ENCODE results near the gene SPECC1L.

The SPECC1L gene

DNA sequence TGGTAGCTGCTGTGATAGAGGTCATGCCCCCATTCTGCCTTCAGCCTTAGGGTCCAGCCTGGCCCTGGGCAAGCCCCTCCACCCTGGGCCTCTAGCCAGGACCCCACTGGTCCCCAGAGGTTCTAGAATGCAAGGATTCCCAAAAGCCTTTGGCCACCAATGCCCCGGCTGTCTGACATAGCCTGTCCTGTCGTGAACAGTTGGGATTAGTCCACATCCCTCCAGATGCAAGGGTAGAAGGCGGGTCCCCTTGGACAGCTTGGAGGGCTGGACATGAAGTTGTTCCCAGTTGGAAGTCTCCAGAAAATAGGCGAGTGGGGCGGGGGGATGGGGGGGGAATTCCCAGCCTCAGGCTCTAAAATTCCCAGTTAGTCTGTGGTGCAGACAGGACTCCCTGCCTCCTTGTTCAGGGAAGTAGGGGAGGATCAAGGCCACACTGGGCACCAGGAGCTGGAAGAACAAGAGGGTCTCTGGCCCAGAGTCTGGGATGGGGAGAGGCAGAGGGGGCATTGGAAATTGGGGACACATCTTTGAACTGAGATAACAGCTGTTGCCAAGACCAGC is 151.6 kb downstream of the SPECC1L start:
- H3K9me3 Mint-ChIP-seq, result no peaks in the 10 kb centered on the region
- H3K27me3 Mint-ChIP-seq, result no peaks in the 10 kb centered on the region
- no peaks in the 10 kb centered on the region for H3K36me3 Mint-ChIP-seq
- peaks cover 49% of the 10 kb centered on the region for H3K4me1 Mint-ChIP-seq
- ATAC-seq, result no peak
- H3K4me3 Mint-ChIP-seq, result peak overlapping the region; percentile 62
- peak overlapping the region; percentile 57 for H3K27ac Mint-ChIP-seq

- Mint-ChIP-seq H3K27ac (peak overlapping the region; percentile 92), H3K36me3 (no peaks in the 10 kb centered on the region), H3K4me3 (peak overlapping the region; percentile 69), H3K27me3 (no peaks in the 10 kb centered on the region), H3K4me1 (peaks cover 59% of the 10 kb centered on the region), H3K9me3 (no peaks in the 10 kb centered on the region)
- peak; percentile 56 for ATAC-seq
Observed at GRCh38 chr22:24423519-24424000, 152.9 kb downstream of the SPECC1L start.

- peaks cover 62% of the 10 kb centered on the region for H3K4me1 Mint-ChIP-seq
- peak overlapping the region; percentile 74 for H3K4me3 Mint-ChIP-seq
- H3K27ac Mint-ChIP-seq, result peak overlapping the region; percentile 92
- no peaks in the 10 kb centered on the region for H3K27me3 Mint-ChIP-seq
- no peaks in the 10 kb centered on the region for H3K9me3 Mint-ChIP-seq
- ATAC-seq, result no peak
- no peaks in the 10 kb centered on the region for H3K36me3 Mint-ChIP-seq
Observed at GRCh38 chr22:24424001-24424900, 153.6 kb downstream of the SPECC1L start.

DNA sequence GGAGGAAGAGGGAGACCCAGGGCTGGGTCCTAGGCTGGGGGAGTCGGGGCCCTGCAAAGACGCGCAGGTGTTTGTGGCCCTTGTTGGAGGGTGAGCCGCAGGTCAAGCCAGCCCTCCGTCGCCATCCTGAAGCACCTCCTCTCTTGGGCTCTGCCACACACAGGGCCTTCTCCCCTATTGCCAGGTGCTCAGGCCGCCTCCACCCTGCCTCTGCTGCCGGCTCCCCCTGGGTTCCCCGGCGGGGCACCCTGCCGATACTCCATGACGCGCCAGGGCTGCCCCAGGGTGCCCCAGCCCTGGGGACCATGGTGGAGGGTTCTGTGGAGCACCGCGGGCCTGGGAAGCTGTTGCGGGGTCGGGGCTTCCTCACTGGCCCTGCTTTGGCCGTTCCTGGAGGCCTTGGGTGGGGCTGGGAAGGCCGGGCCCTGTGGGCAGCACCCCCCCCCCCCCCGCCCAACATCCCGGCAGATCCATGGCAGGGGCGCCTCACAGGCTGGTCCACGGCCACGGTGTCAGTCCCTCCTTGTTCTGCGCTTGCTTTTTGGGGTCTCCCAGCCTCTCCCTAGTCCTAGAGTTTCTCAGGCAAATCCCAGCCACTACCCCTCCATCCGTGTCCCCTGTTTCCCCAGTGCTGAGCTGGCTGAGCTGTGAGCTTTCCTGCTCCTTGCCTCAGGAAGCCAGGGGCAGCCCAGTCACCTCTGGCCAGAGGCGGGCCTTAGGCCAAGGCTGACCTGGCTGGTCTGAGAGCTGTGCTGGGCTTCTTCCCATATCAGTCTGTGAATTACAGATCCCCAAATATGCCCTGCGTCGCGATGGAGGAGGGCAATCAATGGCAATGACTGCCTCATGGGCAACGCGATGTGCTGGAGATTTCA is 154.5 kb downstream of the SPECC1L start:
- H3K4me3 Mint-ChIP-seq, result peak overlapping the region; percentile 74
- ATAC-seq, result no peak
- H3K27me3 Mint-ChIP-seq, result no peaks in the 10 kb centered on the region
- H3K4me1 Mint-ChIP-seq, result peaks cover 66% of the 10 kb centered on the region
- H3K36me3 Mint-ChIP-seq, result no peaks in the 10 kb centered on the region
- H3K9me3 Mint-ChIP-seq, result no peaks in the 10 kb centered on the region
- peak overlapping the region; percentile 92 for H3K27ac Mint-ChIP-seq

DNA sequence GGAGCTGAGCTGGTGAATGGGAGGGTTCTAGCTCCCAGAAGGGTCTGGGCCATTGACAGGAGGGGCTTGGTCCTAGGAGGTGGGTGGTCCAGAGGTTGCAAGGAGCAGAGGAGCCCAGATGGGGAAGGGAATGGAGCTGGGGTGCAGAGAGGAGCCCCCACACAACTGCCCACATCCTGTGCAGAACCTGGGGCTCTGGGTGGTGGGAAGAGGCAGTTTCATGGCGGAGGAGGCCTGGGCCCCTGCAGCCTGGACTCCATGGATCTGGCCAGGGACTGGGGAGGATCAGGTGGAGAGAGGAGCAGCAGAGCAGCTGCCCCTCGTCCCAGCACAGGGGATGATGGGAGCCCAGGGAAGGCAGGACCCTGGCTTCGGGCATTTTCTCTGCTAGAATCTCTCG is 155.8 kb downstream of the SPECC1L start:
- ATAC-seq, result no peak
- Mint-ChIP-seq H3K9me3 (no peaks in the 10 kb centered on the region), H3K36me3 (no peaks in the 10 kb centered on the region), H3K4me1 (peaks cover 74% of the 10 kb centered on the region), H3K27me3 (no peaks in the 10 kb centered on the region), H3K4me3 (peak overlapping the region; percentile 32), H3K27ac (peak overlapping the region; percentile 92)

DNA sequence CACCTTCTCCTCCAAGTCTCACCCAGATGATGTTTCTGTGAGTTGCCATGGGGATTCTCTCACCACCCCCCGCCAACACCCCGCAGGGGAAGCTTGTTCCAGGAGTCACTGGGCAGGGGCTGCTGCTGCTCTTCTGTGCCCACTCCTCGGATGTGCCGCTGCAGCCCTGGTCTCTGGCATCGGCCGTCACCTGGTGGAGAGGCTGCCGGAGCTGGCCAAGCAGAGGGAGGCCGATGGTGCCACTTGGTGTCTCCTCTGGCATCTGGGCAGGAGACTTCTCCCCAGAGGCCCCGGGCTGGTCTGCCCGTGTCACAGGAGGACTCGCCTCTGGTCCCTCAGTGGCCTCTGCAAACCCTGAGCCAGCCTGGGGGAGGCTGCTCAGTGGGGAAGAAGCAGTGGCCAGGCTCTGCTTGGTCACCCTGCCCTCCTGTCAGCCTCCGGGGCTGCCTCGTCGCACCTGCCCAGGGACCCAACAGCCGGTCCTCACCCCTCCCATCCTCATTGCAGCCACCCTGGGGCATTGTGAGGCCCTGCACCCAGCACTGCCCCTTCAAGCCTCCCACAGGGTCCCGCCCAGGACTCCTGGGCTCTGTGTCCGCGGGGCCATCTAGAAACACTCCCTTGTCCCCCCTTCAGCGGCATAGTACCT is 156.3 kb downstream of the SPECC1L start:
- H3K36me3 Mint-ChIP-seq, result no peaks in the 10 kb centered on the region
- peak overlapping the region; percentile 82 for H3K4me3 Mint-ChIP-seq
- H3K27me3 Mint-ChIP-seq, result no peaks in the 10 kb centered on the region
- peak overlapping the region; percentile 92 for H3K27ac Mint-ChIP-seq
- peaks cover 76% of the 10 kb centered on the region for H3K4me1 Mint-ChIP-seq
- ATAC-seq, result no peak
- no peaks in the 10 kb centered on the region for H3K9me3 Mint-ChIP-seq

DNA sequence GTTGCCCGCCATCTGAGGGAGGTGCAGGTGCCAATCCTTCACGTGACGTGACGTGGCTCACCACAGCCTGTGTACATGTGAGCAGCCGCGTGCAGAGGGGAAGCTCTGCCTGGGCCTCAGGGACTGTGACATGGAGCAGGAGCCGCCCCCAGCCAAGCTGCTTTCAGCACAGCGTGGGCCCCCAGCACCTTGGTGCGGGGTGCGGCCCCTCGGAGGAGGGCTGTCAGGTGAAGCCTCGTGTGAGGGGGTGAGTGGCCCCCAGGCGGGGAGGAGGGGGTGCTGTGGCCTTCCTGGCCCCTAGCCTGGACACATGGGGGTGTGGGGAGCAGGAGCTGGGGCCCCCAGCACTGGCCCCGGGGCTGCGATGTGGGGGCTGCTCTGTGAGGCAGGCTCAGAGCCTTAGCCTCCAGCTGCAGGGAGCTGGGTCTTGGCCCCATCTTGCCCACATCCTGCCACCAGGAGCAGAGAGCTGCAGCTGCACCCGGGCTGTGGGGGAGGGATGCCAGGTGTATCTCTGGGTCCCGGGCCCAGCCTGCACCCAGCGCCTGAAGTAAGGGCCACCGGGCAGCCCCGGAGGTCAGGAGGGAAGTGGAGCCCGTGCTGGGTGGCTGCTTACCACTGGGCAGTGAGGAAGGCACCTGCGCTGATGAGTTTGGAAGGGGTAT is 157.0 kb downstream of the SPECC1L start, which contains the start of gene ADORA2A:
TSS of gene ADORA2A (plus strand) at position 100 of the 665 bp plus-strand sequence. CDS start 5,806 bp downstream, outside the sequence.
- H3K9me3 Mint-ChIP-seq, result no peaks in the 10 kb centered on the region
- peak; percentile 88 for ATAC-seq
- no peaks in the 10 kb centered on the region for H3K36me3 Mint-ChIP-seq
- H3K27ac Mint-ChIP-seq, result peak within 1 kb of the TSS; percentile 92
- peaks cover 77% of the 10 kb centered on the region for H3K4me1 Mint-ChIP-seq
- H3K4me3 Mint-ChIP-seq, result peak within 1 kb of the TSS; percentile 82
- H3K27me3 Mint-ChIP-seq, result no peaks in the 10 kb centered on the region

DNA sequence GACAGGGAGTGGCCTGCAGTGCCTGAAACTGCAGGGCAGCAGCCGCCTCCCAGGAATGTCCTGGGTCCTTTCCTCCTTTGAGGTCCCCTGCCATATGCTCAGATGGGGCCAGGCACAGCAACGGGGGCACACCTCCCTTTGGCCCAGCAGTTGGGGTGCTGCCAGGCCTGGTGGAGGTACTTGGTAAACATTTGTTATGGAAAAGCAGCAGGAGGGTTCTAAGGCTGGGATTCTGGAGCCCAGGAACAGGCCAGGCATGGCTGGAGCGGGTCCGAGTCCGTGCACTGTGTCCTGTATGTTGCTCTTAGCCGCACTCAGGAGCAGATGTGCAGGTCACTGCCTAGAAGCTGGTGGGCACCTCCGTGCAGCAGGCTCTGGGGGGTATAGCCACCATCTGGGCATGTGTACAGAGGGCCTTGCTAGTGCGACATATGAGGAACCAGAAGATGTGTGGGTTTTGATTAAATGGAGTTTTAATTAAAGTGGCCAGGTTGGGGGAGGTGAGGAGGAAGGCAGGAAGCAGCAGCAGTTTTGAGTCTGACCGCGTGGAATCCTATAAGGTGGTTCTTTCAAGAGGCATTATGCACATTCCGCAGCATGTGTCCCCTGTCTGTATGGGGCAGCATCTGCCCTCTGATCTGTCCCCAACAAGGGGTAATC is 158.2 kb downstream of the SPECC1L start:
- H3K9me3 Mint-ChIP-seq, result no peaks in the 10 kb centered on the region
- no peaks in the 10 kb centered on the region for H3K36me3 Mint-ChIP-seq
- H3K4me3 Mint-ChIP-seq, result peak overlapping the region; percentile 82
- peak overlapping the region; percentile 92 for H3K27ac Mint-ChIP-seq
- no peaks in the 10 kb centered on the region for H3K27me3 Mint-ChIP-seq
- ATAC-seq, result no peak
- H3K4me1 Mint-ChIP-seq, result peaks cover 87% of the 10 kb centered on the region

DNA sequence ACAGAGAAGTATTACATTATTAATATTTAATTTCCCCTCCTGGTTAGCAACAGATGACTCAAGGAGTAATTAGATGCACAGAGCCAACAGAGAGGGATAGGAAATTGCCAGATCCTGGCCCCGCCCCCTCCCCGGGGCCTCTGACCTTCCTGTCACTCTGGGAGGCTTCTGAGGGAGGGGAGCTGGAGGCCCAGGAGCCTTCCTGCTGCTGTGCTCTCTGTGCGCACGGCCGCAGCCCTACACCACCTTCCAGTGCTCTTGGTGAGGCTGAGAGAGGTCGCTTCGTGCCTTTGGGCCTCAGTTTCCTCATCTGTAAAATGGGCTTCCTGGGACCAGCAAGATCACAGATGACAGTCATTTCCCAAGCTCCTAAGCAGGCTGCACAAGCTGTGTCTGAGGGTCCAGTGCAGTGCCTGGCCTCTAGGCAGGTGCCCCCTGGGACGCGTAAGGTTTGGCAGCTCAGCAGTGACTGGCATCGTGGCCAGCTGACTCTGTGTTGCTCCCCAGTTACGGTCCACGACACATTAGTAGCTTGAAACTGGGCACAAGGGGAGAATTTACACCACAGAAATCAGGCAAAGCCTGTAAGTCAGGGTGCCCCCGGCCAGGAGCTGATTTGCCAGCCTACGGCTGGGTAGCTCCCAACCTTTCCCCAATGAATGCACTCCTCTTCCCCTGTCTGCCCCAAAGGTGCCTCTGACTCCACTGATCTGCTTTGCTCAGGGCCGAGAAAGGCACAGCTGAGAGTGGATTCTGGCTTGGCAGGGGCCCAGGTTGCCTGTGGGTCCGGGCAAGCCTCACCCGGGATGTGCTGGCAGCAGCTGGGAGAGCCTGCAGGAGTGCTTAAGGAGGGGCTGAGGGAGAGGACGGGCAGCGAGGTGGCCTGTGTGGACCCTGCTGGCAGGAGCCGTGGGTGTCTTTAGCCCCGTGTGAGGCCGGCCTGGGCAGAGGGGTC is 159.1 kb downstream of the SPECC1L start:
- Mint-ChIP-seq H3K4me1 (peaks cover 95% of the 10 kb centered on the region), H3K36me3 (no peaks in the 10 kb centered on the region), H3K27me3 (no peaks in the 10 kb centered on the region), H3K4me3 (peak overlapping the region; percentile 6), H3K9me3 (no peaks in the 10 kb centered on the region), H3K27ac (peak overlapping the region; percentile 92)
- ATAC-seq, result no peak

- Mint-ChIP-seq H3K27ac (peak overlapping the region; percentile 92), H3K4me3 (no peak overlapping the region), H3K4me1 (peaks cover 97% of the 10 kb centered on the region), H3K36me3 (no peaks in the 10 kb centered on the region), H3K9me3 (no peaks in the 10 kb centered on the region), H3K27me3 (no peaks in the 10 kb centered on the region)
- no peak for ATAC-seq
Observed at GRCh38 chr22:24430431-24431308, 160.0 kb downstream of the SPECC1L start.

DNA sequence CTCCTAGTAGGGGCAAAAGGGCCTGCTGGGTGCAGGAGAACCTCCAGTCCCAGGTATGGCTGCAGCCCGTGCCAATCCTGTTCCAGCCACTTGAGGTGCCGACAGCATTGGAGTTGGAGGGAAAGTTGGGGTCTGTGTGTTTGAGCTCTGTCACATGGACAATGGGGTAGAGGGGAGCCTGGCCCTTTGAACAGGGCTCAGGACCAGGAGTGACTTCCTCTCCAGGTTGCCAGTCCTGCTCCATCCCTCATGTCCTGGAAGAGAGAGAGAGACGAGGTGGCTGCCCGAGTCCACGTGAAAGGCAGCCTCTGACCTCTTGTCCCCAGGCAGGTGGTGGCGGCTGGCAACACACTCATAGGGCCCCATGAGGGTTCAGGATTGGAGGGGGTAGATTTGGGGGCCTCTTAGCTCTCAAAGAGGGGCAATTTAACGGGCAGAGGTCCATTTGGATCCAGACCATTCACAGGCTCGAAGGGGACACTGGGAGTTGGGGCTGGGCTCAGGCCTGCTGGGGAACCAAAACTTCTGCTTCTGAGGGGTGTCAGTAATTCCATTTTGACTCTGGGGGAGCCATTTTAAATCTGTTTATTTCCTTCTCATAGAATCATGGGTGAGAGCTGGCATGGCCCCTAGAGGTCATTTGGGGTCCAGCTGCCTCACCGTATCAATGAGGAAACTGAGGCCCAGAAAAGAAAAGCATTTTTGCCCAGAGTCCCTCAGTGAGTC is 160.8 kb downstream of the SPECC1L start:
- Mint-ChIP-seq H3K9me3 (no peaks in the 10 kb centered on the region), H3K27ac (peak overlapping the region; percentile 92), H3K27me3 (no peaks in the 10 kb centered on the region), H3K4me1 (peaks cover 97% of the 10 kb centered on the region), H3K4me3 (no peak overlapping the region), H3K36me3 (no peaks in the 10 kb centered on the region)
- no peak for ATAC-seq

All from stimulated activated memory B cell treated with anti-CD40 and anti-IgM and Interleukin-4, amounts not matched to agents 10 μg/mL and 1 μg/mL and 100 μg/mL, for 72 hours (primary cell).